BE2C (cell line): ENCODE results near the gene RAB40C.

Experiments used
- DNase-seq: peaks from one replicate; pipeline ENCODE4 v3.0.0-alpha.2; 2020
- H3K27me3 ChIP-seq: fragments of 250-450 bp; sonication (Bioruptor Pico); 2 replicates; pipeline ENCODE4 v1.5.1; 2020; ENCODE audit warnings: mild to moderate bottlenecking
- H3K36me3 ChIP-seq: fragments of 250-450 bp; sonication (Bioruptor Pico); 2 replicates; pipeline ENCODE4 v1.5.1; 2020; ENCODE audit warnings: mild to moderate bottlenecking
- H3K4me1 ChIP-seq: fragments of 250-450 bp; sonication (Bioruptor Pico); 2 replicates; pipeline ENCODE4 v1.5.1; 2020
- H3K4me3 ChIP-seq: 2 replicates; pipeline ENCODE4 v1.5.1; 2011; ENCODE audit warnings: low read depth, low read length
- H3K9me3 ChIP-seq: fragments of 250-450 bp; sonication (Bioruptor Pico); 2 replicates; pipeline ENCODE4 v1.5.1; 2020
- TF ChIP-seq, protein P1 (sequence below): IDR thresholded peaks from 2 replicates; pipeline ENCODE4 v1.5.1; 2012; ENCODE audit warnings: mild to moderate bottlenecking, low read depth, low read length

RAB40C gene

GRCh38 chr16:567373-568256 lies 22.3 kb upstream of the RAB40C start:
- no peak for DNase-seq
- no peaks in the 10 kb centered on the region for H3K9me3 ChIP-seq
- H3K4me1 ChIP-seq: peaks cover 47% of the 10 kb centered on the region
- H3K36me3 ChIP-seq: 0 out of 2 replicates have a peak, but pooled peaks cover 5% of the 10 kb centered on the region
- peak overlapping the region; percentile 44 for H3K4me3 ChIP-seq
- TF ChIP-seq, protein P1, sequence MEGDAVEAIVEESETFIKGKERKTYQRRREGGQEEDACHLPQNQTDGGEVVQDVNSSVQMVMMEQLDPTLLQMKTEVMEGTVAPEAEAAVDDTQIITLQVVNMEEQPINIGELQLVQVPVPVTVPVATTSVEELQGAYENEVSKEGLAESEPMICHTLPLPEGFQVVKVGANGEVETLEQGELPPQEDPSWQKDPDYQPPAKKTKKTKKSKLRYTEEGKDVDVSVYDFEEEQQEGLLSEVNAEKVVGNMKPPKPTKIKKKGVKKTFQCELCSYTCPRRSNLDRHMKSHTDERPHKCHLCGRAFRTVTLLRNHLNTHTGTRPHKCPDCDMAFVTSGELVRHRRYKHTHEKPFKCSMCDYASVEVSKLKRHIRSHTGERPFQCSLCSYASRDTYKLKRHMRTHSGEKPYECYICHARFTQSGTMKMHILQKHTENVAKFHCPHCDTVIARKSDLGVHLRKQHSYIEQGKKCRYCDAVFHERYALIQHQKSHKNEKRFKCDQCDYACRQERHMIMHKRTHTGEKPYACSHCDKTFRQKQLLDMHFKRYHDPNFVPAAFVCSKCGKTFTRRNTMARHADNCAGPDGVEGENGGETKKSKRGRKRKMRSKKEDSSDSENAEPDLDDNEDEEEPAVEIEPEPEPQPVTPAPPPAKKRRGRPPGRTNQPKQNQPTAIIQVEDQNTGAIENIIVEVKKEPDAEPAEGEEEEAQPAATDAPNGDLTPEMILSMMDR: no peak
- no peaks in the 10 kb centered on the region for H3K27me3 ChIP-seq

DNA sequence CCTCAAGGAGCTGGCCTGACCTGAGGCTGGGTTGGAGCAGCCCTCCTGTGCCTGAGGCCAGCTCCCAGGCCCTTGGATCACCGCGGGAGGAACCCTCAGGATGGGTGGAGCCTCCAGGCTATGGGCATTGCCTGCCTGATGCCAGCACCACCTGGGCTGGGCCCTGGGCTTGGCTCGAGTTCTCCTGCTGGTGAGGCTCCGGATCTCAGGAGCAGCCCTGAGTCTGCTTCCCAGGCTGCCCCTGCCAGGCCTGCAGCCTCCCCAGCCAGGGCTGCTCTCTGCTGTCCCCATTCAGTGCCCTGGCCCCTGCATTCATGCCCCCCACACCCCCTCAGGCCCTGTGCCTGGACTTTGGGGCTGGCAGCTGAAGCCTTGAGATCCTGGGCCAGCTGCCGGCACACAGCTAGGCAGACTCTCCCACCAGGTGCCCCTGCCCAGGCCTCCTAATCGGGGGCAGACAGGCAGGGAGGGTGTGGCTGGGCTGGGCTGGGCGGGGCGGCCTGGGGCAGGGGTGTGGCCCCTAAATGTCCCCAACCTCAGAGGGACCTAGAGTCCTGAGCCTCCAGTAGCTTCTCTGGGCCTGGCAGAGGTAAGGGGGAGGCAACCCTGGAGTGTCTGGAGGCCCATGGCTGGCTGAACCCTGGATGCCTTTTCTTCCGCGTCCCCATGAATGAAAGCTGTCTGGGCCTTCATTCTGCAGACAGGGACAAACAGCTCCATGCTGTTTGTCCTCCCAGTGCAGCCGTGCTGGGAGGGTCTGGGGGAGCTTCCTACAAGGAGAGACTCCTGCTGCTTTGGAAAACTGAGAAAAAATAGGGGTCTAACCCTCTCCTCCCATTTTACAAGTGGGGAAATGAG lies 21.2 kb upstream of the RAB40C start:
- Histone ChIP-seq H3K9me3 (no peaks in the 10 kb centered on the region), H3K4me1 (peaks cover 47% of the 10 kb centered on the region)

DNA sequence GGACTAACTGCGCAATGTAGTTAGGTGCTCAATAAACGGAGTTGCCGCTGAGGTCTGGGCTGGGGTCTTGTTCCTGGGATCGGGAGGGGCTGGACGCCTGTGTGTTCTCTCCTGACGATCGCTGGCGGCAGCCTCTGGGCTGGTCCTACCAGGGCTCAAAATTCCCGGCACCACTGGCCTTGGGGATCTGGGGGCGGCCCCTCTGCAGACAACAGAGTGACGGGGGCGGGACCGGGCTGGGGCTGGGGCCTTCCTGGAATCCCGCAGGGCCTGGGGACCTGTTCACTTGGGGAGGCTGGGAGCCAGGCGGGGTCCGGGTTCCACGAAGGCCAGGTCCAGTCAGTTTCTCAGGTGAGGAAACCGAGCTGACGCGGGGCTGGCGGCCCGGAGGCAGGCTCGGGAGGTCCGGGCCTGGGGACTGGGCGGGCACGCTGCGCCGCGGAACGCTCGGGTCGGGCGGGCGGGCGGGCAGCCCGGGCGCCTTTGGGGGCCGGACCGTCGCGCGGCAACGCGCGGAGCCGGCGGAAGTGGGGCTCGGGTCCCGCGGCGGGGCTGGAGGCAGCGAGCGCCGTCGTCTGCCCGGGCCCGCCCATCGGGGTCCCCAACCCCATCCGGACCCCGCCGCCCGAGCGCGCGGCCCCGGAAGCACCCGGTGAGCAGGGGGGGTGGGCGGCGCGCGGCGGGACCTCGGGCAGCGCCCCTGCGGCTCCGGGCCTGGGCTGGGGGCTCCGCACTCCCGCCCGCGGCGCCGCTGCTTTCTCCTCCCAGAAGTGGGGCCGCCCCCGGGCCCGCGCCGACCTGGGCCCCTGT lies 20.2 kb upstream of the RAB40C start, which contains the start of gene PIGQ:
Gene PIGQ, plus strand, starts transcription at position 524 of the 810 bp plus-strand sequence. CDS start 4,107 bp downstream, outside the sequence.
- DNase-seq: peak; percentile 72
- Histone ChIP-seq H3K36me3 (peaks cover 23% of the 10 kb centered on the region), H3K4me3 (peak within 1 kb of the TSS; percentile 59), H3K27me3 (no peaks in the 10 kb centered on the region), H3K4me1 (peaks cover 45% of the 10 kb centered on the region), H3K9me3 (no peaks in the 10 kb centered on the region)
- TF ChIP-seq, protein P1: no peak

More for the DNA sequence above, 21.2 kb upstream of the RAB40C start:
- TF ChIP-seq, protein P1: no peak
- peak overlapping the region; percentile 54 for H3K4me3 ChIP-seq
- no peaks in the 10 kb centered on the region for H3K27me3 ChIP-seq
- DNase-seq: no peak
- peaks cover 13% of the 10 kb centered on the region; the same call in 1 of the 2 replicates for H3K36me3 ChIP-seq

DNA sequence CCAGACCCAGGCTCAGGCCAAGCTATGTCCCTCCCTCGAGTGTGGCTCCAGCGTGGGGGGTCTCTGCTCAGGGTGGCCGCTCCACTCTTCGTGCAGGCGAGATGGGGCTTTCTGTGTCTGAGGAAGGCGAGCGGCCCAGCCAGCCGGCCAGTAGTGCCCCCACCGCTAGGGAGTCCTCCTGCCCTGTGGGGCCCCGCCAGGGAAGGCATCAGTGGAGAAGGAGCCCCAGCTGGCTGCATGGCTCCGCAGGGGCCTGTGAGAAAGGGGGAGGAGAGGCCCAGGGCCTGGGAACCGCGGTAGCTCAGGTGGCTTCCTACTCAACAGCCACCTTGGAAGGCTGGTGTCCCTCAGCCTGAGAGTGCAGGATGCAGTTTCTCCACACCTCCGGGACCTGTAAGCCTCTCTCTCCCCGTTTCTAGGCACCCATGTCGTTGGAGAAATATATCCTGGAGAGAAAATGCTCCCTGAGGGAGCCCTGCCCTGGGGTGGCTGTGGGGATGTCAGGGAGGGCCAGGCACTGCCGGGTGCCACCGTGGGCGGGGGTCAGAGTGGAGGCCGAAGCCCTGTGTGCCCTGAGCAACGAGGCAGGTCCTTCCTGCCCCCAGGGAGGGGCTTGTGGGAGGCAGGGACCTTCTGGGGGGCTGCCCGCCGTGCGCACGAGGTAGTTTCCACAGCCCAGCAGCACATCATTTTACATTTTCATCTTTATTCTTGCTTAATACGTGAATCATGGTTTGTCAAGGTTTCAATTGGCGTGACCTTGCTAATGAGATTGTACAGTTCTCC lies 16.8 kb upstream of the RAB40C start:
- no peaks in the 10 kb centered on the region for H3K27me3 ChIP-seq
- H3K9me3 ChIP-seq: no peaks in the 10 kb centered on the region
- peaks cover 41% of the 10 kb centered on the region for H3K36me3 ChIP-seq
- no peak for DNase-seq
- TF ChIP-seq, protein P1: no peak
- peaks cover 21% of the 10 kb centered on the region for H3K4me1 ChIP-seq
- no peak overlapping the region for H3K4me3 ChIP-seq
